ENCODE data around the gene C2orf81.
A peak's percentile ranks its signal among the peaks of the same experiment; 100 is the strongest.

C2orf81 gene

GRCh38 chr2:74439373-74439772, 18.0 kb upstream of the C2orf81 start:
- Histone ChIP-seq H2AFZ (peak overlapping the region; percentile 99), H3K79me2 (peaks cover 10% of the 10 kb centered on the region), H3K27me3 (ENCODE audit: control insufficient read depth, insufficient read depth, low read length) (no peaks in the 10 kb centered on the region), H3K4me3 (ENCODE audit: low read depth, low read length) (peak overlapping the region; percentile 87), H3K4me1 (peaks cover 8% of the 10 kb centered on the region), H3K27ac (peak overlapping the region; percentile 88), H3K9ac (no peak overlapping the region), H3K9me3 (ENCODE audit: control insufficient read depth, low read length) (no peaks in the 10 kb centered on the region), H3K36me3 (ENCODE audit: control insufficient read depth, insufficient read depth, low read length) (no peaks in the 10 kb centered on the region), H3K4me2 (ENCODE audit: low read length) (peak overlapping the region; percentile 95)
- TF ChIP-seq CTCF (IDR thresholded peaks at IDR 0.05) = no peak

- Histone ChIP-seq H3K79me2 (peaks cover 10% of the 10 kb centered on the region), H3K4me2 (ENCODE audit: low read length) (no peak overlapping the region), H3K4me1 (peaks cover 8% of the 10 kb centered on the region), H3K9ac (no peak overlapping the region), H2AFZ (no peak overlapping the region), H3K36me3 (ENCODE audit: control insufficient read depth, insufficient read depth, low read length) (no peaks in the 10 kb centered on the region), H3K9me3 (ENCODE audit: control insufficient read depth, low read length) (no peaks in the 10 kb centered on the region), H3K27me3 (ENCODE audit: control insufficient read depth, insufficient read depth, low read length) (no peaks in the 10 kb centered on the region), H3K4me3 (ENCODE audit: low read depth, low read length) (no peak overlapping the region), H3K27ac (no peak overlapping the region)
- TF ChIP-seq CTCF (IDR thresholded peaks at IDR 0.05) = no peak
These were observed 16.8 kb upstream of the C2orf81 start for GRCh38 chr2:74438248-74438647.

- no peak overlapping the region for H3K27ac ChIP-seq
- no peaks in the 10 kb centered on the region for H3K9me3 ChIP-seq (ENCODE audit: control insufficient read depth, low read length)
- TF ChIP-seq CTCF (IDR thresholded peaks at IDR 0.05) = no peak
- peaks cover 8% of the 10 kb centered on the region for H3K4me1 ChIP-seq
- H2AFZ ChIP-seq = no peak overlapping the region
- peaks cover 13% of the 10 kb centered on the region for H3K79me2 ChIP-seq
- no peak overlapping the region for H3K4me2 ChIP-seq (ENCODE audit: low read length)
- no peaks in the 10 kb centered on the region for H3K36me3 ChIP-seq (ENCODE audit: control insufficient read depth, insufficient read depth, low read length)
- no peak overlapping the region for H3K9ac ChIP-seq
- no peaks in the 10 kb centered on the region for H3K27me3 ChIP-seq (ENCODE audit: control insufficient read depth, insufficient read depth, low read length)
- no peak overlapping the region for H3K4me3 ChIP-seq (ENCODE audit: low read depth, low read length)
These were observed 15.7 kb upstream of the C2orf81 start for GRCh38 chr2:74436848-74437695.

- H3K27ac ChIP-seq = no peak overlapping the region
- H2AFZ ChIP-seq = no peak overlapping the region
- no peak overlapping the region for H3K9ac ChIP-seq
- peaks cover 13% of the 10 kb centered on the region for H3K79me2 ChIP-seq
- no peaks in the 10 kb centered on the region for H3K36me3 ChIP-seq (ENCODE audit: control insufficient read depth, insufficient read depth, low read length)
- no peak overlapping the region for H3K4me2 ChIP-seq (ENCODE audit: low read length)
- peaks cover 8% of the 10 kb centered on the region for H3K4me1 ChIP-seq
- no peak for TF ChIP-seq CTCF (IDR thresholded peaks at IDR 0.05)
- no peak overlapping the region for H3K4me3 ChIP-seq (ENCODE audit: low read depth, low read length)
- H3K27me3 ChIP-seq (ENCODE audit: control insufficient read depth, insufficient read depth, low read length) = no peaks in the 10 kb centered on the region
- H3K9me3 ChIP-seq (ENCODE audit: control insufficient read depth, low read length) = no peaks in the 10 kb centered on the region
These were observed 14.8 kb upstream of the C2orf81 start for GRCh38 chr2:74436111-74436805.

Data from parathyroid adenoma (tissue), 2 donors.